Liver (tissue), 9 donors: ENCODE data around the gene PAQR3. TPM values are rescaled to one million over a fixed set of nuclear protein-coding genes. Genes with fewer than 3 reads are reported as not detected.

Experiments used
- DNase-seq: peaks from one replicate; pipeline ENCODE4 v3.0.0-alpha.2; 2017; ENCODE audit warnings: low spot score
- H3K27ac ChIP-seq, 2 donors: one replicate each; pipeline ENCODE4 v1.7.0; 2013; ENCODE audit warnings: inconsistent platforms in 2 of 2, low read length in 2 of 2, control low read depth in 1 of 2, low read depth in 1 of 2, mild to moderate bottlenecking in 1 of 2
- H3K27me3 ChIP-seq, 4 donors: one replicate each; pipeline versions ENCODE4 v1.6.1 to v1.7.0; 2013; ENCODE audit warnings: low read length in 3 of 4, inconsistent platforms in 1 of 4, mild to moderate bottlenecking in 1 of 4, moderate library complexity in 1 of 4; ENCODE audit not compliant: control insufficient read depth in 4 of 4, insufficient read depth in 4 of 4
- H3K36me3 ChIP-seq, 4 donors: one replicate each; pipeline versions ENCODE4 v1.6.1 to v1.7.0; 2013; ENCODE audit warnings: low read length in 3 of 4, mild to moderate bottlenecking in 3 of 4, low read depth in 1 of 4, moderate library complexity in 1 of 4; ENCODE audit not compliant: control insufficient read depth in 4 of 4, insufficient read depth in 3 of 4
- H3K4me1 ChIP-seq, 4 donors: one replicate each; pipeline versions ENCODE4 v1.6.1 to v1.7.0; 2013; ENCODE audit warnings: low read length in 3 of 4, mild to moderate bottlenecking in 3 of 4, moderate library complexity in 1 of 4; ENCODE audit not compliant: control insufficient read depth in 4 of 4, insufficient read depth in 4 of 4
- H3K4me3 ChIP-seq, 3 donors: one replicate each; pipeline versions ENCODE4 v1.6.1 to v1.7.0; 2013; ENCODE audit warnings: low read length in 3 of 3, control low read depth in 1 of 3, low read depth in 1 of 3, mild to moderate bottlenecking in 1 of 3
- H3K9ac ChIP-seq, 2 donors: one replicate each; pipeline ENCODE4 v1.7.0; 2013; ENCODE audit warnings: low read length in 2 of 2, mild to moderate bottlenecking in 2 of 2, moderate library complexity in 2 of 2, control low read depth in 1 of 2, low read depth in 1 of 2
- H3K9me3 ChIP-seq, 4 donors: one replicate each; pipeline versions ENCODE4 v1.6.1 to v1.7.0; 2013; ENCODE audit warnings: low read length in 3 of 4; ENCODE audit not compliant: control insufficient read depth in 4 of 4
- CTCF ChIP-seq: fragments of 150-350 bp; IDR thresholded peaks from 2 replicates; pipeline ENCODE4 v1.5.1; 2017; ENCODE audit warnings: improper control_type of control experiment, low read depth, low read length; ENCODE audit not compliant: missing input control
- EGR1 ChIP-seq, 2 donors: IDR thresholded peaks; 2 replicates each; pipeline ENCODE4 v1.6.1; 2016 to 2018; ENCODE audit warnings: antibody characterized with exemption in 2 of 2, low read depth in 2 of 2
- FOXA1 ChIP-seq: IDR thresholded peaks from 2 replicates; pipeline ENCODE4 v1.6.1; 2016; ENCODE audit warnings: antibody characterized with exemption
- FOXA2 ChIP-seq: IDR thresholded peaks from 2 replicates; pipeline ENCODE4 v1.6.1; 2016; ENCODE audit warnings: antibody characterized with exemption
- GABPA ChIP-seq, 2 donors: IDR thresholded peaks in 1 of 2; conservative IDR thresholded peaks in 1 of 2; 2 replicates each; pipeline ENCODE4 v1.6.1; 2016; ENCODE audit warnings: antibody characterized with exemption in 2 of 2, mild to moderate bottlenecking in 1 of 2, moderate library complexity in 1 of 2
- HNF4A ChIP-seq, 2 donors: conservative IDR thresholded peaks; 2 replicates each; pipeline ENCODE4 v1.6.1; 2016; ENCODE audit warnings: antibody characterized with exemption in 2 of 2, mild to moderate bottlenecking in 2 of 2
- HNF4G ChIP-seq: IDR thresholded peaks from 2 replicates; pipeline ENCODE4 v1.6.1; 2016; ENCODE audit warnings: antibody characterized with exemption
- JUND ChIP-seq, 2 donors: IDR thresholded peaks; 2 replicates each; pipeline ENCODE4 v1.6.1; 2016; ENCODE audit warnings: antibody characterized with exemption in 2 of 2
- MAX ChIP-seq: IDR thresholded peaks from 2 replicates; pipeline ENCODE4 v1.6.1; 2016; ENCODE audit warnings: antibody characterized with exemption
- NR2F2 ChIP-seq: IDR thresholded peaks from 2 replicates; pipeline ENCODE4 v1.6.1; 2016; ENCODE audit warnings: antibody characterized with exemption
- RAD21 ChIP-seq, 2 donors: IDR thresholded peaks; 2 replicates each; pipeline ENCODE4 v1.6.1; 2016; ENCODE audit warnings: antibody characterized with exemption in 2 of 2, mild to moderate bottlenecking in 2 of 2
- RXRA ChIP-seq, 2 donors: IDR thresholded peaks; 2 replicates each; pipeline ENCODE4 v1.6.1; 2017 to 2018; ENCODE audit warnings: antibody characterized with exemption in 2 of 2, mild to moderate bottlenecking in 1 of 2
- SP1 ChIP-seq: IDR thresholded peaks from 2 replicates; pipeline ENCODE4 v1.6.1; 2018; ENCODE audit warnings: antibody characterized with exemption, mild to moderate bottlenecking
- TAF1 ChIP-seq: conservative IDR thresholded peaks from 2 replicates; pipeline ENCODE4 v1.6.1; 2016; ENCODE audit warnings: antibody characterized with exemption, mild to moderate bottlenecking
- YY1 ChIP-seq: IDR thresholded peaks from 2 replicates; pipeline ENCODE4 v1.6.1; 2016; ENCODE audit warnings: antibody characterized with exemption, mild to moderate bottlenecking
- ZBTB33 ChIP-seq: IDR thresholded peaks from 2 replicates; pipeline ENCODE4 v1.6.1; 2016; ENCODE audit warnings: antibody characterized with exemption
- polyA plus RNA-seq, 2 donors: library from polyadenylated mRNA; stranded (reverse) in 1 of 2; unstranded in 1 of 2; fragments of 200-250 nt in 1 of 2; fragments of >200 nt in 1 of 2; fragmentation: Nextera tagmentation in 1 of 2; extraction: Ambion mirVana in 1 of 2; gene quantifications; one replicate each; pipeline versions ENCODE4 v1.2.1 to v1.2.3, GENCODE V29; 2013 to 2015
- total RNA-seq, 2 donors: library from RNA; depleted of rRNA; stranded (reverse); fragments of >200 nt; gene quantifications; one replicate each; pipeline ENCODE4 v1.2.3, GENCODE V29; 2014
- TF ChIP-seq, protein P1 (sequence below): IDR thresholded peaks from 2 replicates; pipeline ENCODE4 v1.6.1; 2016; ENCODE audit warnings: antibody characterized with exemption
- TF ChIP-seq, protein P2 (sequence below): IDR thresholded peaks from 2 replicates; pipeline ENCODE4 v1.6.1; 2016; ENCODE audit warnings: antibody characterized with exemption, mild to moderate bottlenecking
- donor health status: healthy.
- donor health status: healthy.
- donor health status: healthy.
- donor health status: healthy.
- donor health status: healthy.

The PAQR3 gene
- total and polyA plus RNA-seq, 4 donors, result 2.8 to 8.3 (median 5.6) TPM

- Histone ChIP-seq H3K4me3 (no peak overlapping the region), H3K27ac (no peak overlapping the region), H3K27me3 (no peaks in the 10 kb centered on the region), H3K4me1 (no peaks in the 10 kb centered on the region), H3K36me3 (peaks cover 0 to 23% (median 11%) of the 10 kb centered on the region in 4 donors), H3K9me3 (no peaks in the 10 kb centered on the region), H3K9ac (no peak overlapping the region)
- TF ChIP-seq ZBTB33 (no peak), TAF1 (no peak), FOXA1 (no peak), MAX (no peak), FOXA2 (no peak), RXRA (IDR thresholded peaks at IDR 0.05) (no peak), JUND (IDR thresholded peaks at IDR 0.05) (no peak), CTCF (no peak), HNF4G (no peak), EGR1 (IDR thresholded peaks at IDR 0.05; ENCODE audit: low read depth in 2 of 2) (no peak), SP1 (no peak), RAD21 (IDR thresholded peaks at IDR 0.05) (no peak), YY1 (no peak), HNF4A (conservative IDR thresholded peaks at IDR 0.05) (no peak), NR2F2 (no peak), GABPA (IDR thresholded peaks at IDR 0.05 in 1 of 2, conservative IDR thresholded peaks at IDR 0.05 in 1 of 2) (no peak)
- TF ChIP-seq, protein P1, sequence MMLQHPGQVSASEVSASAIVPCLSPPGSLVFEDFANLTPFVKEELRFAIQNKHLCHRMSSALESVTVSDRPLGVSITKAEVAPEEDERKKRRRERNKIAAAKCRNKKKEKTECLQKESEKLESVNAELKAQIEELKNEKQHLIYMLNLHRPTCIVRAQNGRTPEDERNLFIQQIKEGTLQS, result no peak
- TF ChIP-seq, protein P2, sequence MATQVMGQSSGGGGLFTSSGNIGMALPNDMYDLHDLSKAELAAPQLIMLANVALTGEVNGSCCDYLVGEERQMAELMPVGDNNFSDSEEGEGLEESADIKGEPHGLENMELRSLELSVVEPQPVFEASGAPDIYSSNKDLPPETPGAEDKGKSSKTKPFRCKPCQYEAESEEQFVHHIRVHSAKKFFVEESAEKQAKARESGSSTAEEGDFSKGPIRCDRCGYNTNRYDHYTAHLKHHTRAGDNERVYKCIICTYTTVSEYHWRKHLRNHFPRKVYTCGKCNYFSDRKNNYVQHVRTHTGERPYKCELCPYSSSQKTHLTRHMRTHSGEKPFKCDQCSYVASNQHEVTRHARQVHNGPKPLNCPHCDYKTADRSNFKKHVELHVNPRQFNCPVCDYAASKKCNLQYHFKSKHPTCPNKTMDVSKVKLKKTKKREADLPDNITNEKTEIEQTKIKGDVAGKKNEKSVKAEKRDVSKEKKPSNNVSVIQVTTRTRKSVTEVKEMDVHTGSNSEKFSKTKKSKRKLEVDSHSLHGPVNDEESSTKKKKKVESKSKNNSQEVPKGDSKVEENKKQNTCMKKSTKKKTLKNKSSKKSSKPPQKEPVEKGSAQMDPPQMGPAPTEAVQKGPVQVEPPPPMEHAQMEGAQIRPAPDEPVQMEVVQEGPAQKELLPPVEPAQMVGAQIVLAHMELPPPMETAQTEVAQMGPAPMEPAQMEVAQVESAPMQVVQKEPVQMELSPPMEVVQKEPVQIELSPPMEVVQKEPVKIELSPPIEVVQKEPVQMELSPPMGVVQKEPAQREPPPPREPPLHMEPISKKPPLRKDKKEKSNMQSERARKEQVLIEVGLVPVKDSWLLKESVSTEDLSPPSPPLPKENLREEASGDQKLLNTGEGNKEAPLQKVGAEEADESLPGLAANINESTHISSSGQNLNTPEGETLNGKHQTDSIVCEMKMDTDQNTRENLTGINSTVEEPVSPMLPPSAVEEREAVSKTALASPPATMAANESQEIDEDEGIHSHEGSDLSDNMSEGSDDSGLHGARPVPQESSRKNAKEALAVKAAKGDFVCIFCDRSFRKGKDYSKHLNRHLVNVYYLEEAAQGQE, result no peak
- no peak for DNase-seq
Observed at GRCh38 chr4:78880874-78881492, 58.3 kb downstream of the PAQR3 start.
